ENCODE measurements around the gene PTRH1.

DNA sequence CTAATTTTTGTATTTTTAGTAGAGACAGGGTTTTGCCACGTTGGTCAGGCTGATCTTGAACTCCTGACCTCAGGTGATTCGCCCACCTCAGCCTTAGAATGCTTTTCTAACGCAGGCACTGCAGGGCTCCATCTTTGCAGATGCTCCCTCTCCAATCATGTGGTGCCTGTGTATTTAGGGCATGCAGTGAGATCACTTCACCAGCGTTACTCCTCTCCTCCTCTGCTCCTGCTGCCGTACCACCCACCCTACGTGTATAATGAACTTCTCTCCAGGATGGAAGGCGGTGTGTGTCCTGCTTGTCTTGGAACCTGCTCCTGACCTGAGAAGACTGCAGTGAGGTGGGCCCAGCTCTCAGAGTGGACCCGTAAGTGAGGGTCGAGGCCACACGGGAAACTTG, 22.3 kb downstream of the PTRH1 start:
- TF ChIP-seq, protein P1, sequence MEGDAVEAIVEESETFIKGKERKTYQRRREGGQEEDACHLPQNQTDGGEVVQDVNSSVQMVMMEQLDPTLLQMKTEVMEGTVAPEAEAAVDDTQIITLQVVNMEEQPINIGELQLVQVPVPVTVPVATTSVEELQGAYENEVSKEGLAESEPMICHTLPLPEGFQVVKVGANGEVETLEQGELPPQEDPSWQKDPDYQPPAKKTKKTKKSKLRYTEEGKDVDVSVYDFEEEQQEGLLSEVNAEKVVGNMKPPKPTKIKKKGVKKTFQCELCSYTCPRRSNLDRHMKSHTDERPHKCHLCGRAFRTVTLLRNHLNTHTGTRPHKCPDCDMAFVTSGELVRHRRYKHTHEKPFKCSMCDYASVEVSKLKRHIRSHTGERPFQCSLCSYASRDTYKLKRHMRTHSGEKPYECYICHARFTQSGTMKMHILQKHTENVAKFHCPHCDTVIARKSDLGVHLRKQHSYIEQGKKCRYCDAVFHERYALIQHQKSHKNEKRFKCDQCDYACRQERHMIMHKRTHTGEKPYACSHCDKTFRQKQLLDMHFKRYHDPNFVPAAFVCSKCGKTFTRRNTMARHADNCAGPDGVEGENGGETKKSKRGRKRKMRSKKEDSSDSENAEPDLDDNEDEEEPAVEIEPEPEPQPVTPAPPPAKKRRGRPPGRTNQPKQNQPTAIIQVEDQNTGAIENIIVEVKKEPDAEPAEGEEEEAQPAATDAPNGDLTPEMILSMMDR (conservative IDR thresholded peaks at IDR 0.05): no peak
- TF ChIP-seq EZH2 (IDR thresholded peaks at IDR 0.05; ENCODE audit: low read depth): no peak
